Measurements from ENCODE around the gene NFXL1. TPM values are rescaled to one million over a fixed set of nuclear protein-coding genes. Genes with fewer than 3 reads are reported as not detected.

The NFXL1 gene
- total RNA-seq (2014; rRNA removed; shearing (Covaris generic)) = 17.7 and 17.9 TPM in 2 replicates
- 26.4 and 28.4 TPM in 2 replicates for total RNA-seq (2022)
- Bru-seq, nascent RNA = percentile 91 among the genes with signal in this experiment
- BruChase-seq, experiment 1, labeled RNA remaining after a 6-hour chase = percentile 78 among the genes with signal in this experiment
- percentile 81 among the genes with signal in this experiment for BruChase-seq, experiment 2, labeled RNA remaining after a 2-hour chase
- long read RNA-seq, transcript NFXL1-202 (23 exons, 3,728 nt) = major isoform, 7 of 23 reads
- long read RNA-seq, partial matches to known transcripts = 11 of 23 reads
- long read RNA-seq, other reads (novel, unspliced or antisense) = 3 of 23 reads

GRCh38 chr4:47914220-47914925 lies at the start of gene NFXL1:
Gene NFXL1 (minus strand): TSS chr4:47914583. CDS start chr4:47914203, 380 bp downstream.
- H3K9me3 ChIP-seq (ENCODE audit: low read length) = no peaks in the 10 kb centered on the region
- POLR2A ChIA-PET = interaction anchor here (0.6 to 1.5 kb wide), 10 partner anchors 9 to 456 kb away, joined by 3 to 6 read pairs (median 3); partner anchors contain the start of gene ATP10D
- intact Hi-C loops (cut with micrococcal nuclease; ENCODE audit: unreplicated experiment) = loop anchor here (2.0 to 10.0 kb wide), 4 partner anchors 123 to 452 kb away; partner anchors contain the start of genes COMMD8 and SLAIN2
- H3K27ac ChIP-seq (ENCODE audit: low read depth, low read length, poor library complexity, severe bottlenecking) = peak within 1 kb of the TSS; percentile 54
- no peak for TF ChIP-seq CTCF (conservative IDR thresholded peaks at IDR 0.05; ENCODE audit: low read length)
- no peak for TF ChIP-seq EZH2phosphoT487 (IDR thresholded peaks at IDR 0.05; ENCODE audit: borderline replicate concordance, low read depth, low read length)
- peak; percentile 97 for DNase-seq (ENCODE audit: low spot score)
- no peaks in the 10 kb centered on the region for H3K9me2 ChIP-seq (ENCODE audit: insufficient read depth, low read length)
- BruUV-seq (replicated peaks) = no TSS peak
- CTCF ChIA-PET (ENCODE audit: unreplicated experiment) = interaction anchor here (0.9 kb wide), 1 partner anchor 24 kb away, joined by 3 read pairs; no protein-coding TSS in a partner anchor
- no peaks in the 10 kb centered on the region; the same call in 1 of the 2 replicates for H4K20me1 ChIP-seq (ENCODE audit: insufficient read depth, low read length)
- H3K4me3 ChIP-seq (ENCODE audit: low read depth, low read length, poor library complexity, severe bottlenecking) = peak within 1 kb of the TSS; percentile 98
- peaks cover 33% of the 10 kb centered on the region for H3K4me1 ChIP-seq (ENCODE audit: insufficient read depth, low read length, poor library complexity, severe bottlenecking)
- H3K36me3 ChIP-seq (ENCODE audit: insufficient read depth, low read length) = peaks cover 24% of the 10 kb centered on the region
- peaks cover 34% of the 10 kb centered on the region for H3K79me2 ChIP-seq (ENCODE audit: insufficient read depth, low read depth, low read length)
- peak within 1 kb of the TSS; percentile 97 for H2AFZ ChIP-seq (ENCODE audit: low read length)
- peak within 1 kb of the TSS; percentile 87 for H3K4me2 ChIP-seq (ENCODE audit: low read length)

- Histone ChIP-seq H3K4me2 (ENCODE audit: low read length) (no peak overlapping the region), H4K20me1 (ENCODE audit: insufficient read depth, low read length) (no peaks in the 10 kb centered on the region), H3K9me3 (ENCODE audit: low read length) (no peaks in the 10 kb centered on the region), H3K9me2 (ENCODE audit: insufficient read depth, low read length) (no peaks in the 10 kb centered on the region), H2AFZ (ENCODE audit: low read length) (no peak overlapping the region), H3K79me2 (ENCODE audit: insufficient read depth, low read depth, low read length) (no peaks in the 10 kb centered on the region), H3K4me3 (ENCODE audit: low read depth, low read length, poor library complexity, severe bottlenecking) (no peak overlapping the region), H3K4me1 (ENCODE audit: insufficient read depth, low read length, poor library complexity, severe bottlenecking) (no peaks in the 10 kb centered on the region), H3K36me3 (ENCODE audit: insufficient read depth, low read length) (no peaks in the 10 kb centered on the region), H3K27ac (ENCODE audit: low read depth, low read length, poor library complexity, severe bottlenecking) (no peak overlapping the region)
- BruUV-seq (replicated peaks) = no TSS peak
- intact Hi-C loops (cut with micrococcal nuclease; ENCODE audit: unreplicated experiment) = no loop called here
- ChIA-PET POLR2A (no interaction called here), CTCF (ENCODE audit: unreplicated experiment) (no interaction called here)
- no peak for DNase-seq (ENCODE audit: low spot score)
- no peak for TF ChIP-seq CTCF (conservative IDR thresholded peaks at IDR 0.05; ENCODE audit: low read length)
- no peak for TF ChIP-seq EZH2phosphoT487 (IDR thresholded peaks at IDR 0.05; ENCODE audit: borderline replicate concordance, low read depth, low read length)
Observed at GRCh38 chr4:47954677-47955076, 40.3 kb upstream of the NFXL1 start.
